Measurements from ENCODE around the gene ACSL1.
"Not testable (repeated sequence)": the region's sequence is repeated elsewhere in the genome, so short reads cannot be mapped to it uniquely, and the experiment has no call there.

ACSL1 gene

DNA sequence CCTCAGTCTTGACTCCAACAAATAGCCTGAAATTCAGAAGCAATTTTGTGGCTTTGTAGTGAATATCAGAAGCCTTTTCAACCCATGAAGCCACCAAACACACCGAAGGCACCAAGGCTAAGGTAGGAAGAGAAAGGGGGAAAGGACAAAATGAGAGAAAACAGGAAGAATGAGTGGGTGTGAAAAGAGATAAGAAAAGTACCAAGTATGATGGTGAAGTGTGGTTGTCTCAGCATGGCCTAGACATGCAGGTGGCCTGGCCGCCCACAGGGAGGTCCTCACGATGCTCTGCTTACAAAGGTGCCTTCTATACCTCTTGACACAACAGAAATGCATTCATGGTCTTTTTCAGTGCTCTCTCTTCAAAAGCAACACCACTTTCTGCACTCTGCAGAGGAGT lies 34.9 kb downstream of the ACSL1 start:
- DNase-seq (ENCODE audit: low spot score) = no peak

DNA sequence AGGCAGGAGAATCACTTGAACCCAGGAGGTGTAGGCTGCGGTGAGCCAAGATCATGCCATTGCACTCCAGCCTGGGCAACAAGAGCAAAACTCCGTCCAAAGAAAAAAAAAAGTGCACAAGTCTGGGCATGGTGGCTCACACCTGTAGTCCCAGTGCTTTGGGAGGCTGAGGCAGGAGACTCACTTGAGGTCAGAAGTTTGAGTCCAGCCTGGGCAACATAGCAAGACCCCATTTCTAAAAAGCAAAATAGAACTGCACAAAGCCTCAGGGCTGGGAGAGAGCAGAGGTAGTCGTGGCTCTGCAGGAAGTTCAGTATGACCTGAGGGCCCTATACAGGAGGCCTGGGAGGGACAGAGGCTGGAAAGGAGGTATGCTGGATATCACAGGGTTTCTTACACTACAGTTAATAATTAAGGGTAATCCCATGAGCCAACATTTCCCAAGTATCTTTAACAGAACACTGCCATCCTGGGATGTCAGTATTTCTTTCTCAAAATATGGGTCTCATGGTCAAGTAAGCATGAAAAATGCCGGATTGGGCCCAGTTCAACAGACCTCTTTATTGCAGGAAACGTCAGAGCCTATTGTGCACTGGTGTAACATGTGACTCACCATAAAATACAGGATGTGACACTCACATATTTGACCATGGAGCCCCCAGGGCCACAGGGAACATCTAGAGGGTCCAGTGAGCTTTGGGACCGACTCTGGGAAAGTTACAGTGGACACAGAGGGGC lies 37.8 kb downstream of the ACSL1 start:
- DNase-seq (ENCODE audit: low spot score) = peak; percentile 99

DNA sequence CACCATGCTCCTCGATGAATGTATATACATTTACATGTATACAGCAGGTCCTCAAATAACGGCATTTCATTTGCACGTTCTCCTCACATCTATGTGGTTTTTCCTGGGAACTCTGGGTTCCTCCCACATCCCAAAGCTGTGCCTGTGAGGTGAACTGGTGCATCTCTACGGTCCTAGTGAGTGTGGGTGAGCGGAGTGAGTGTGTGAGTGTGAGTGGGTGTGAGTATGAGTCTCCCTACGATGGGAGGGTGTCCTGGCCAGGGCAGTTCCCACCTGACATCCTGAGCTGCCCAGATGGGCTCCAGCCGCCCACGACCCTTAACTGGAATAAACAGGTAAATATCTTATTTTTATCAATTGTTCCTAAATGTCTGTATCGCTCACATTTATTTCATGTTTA lies 40.0 kb downstream of the ACSL1 start:
- no peak for DNase-seq (ENCODE audit: low spot score)

DNA sequence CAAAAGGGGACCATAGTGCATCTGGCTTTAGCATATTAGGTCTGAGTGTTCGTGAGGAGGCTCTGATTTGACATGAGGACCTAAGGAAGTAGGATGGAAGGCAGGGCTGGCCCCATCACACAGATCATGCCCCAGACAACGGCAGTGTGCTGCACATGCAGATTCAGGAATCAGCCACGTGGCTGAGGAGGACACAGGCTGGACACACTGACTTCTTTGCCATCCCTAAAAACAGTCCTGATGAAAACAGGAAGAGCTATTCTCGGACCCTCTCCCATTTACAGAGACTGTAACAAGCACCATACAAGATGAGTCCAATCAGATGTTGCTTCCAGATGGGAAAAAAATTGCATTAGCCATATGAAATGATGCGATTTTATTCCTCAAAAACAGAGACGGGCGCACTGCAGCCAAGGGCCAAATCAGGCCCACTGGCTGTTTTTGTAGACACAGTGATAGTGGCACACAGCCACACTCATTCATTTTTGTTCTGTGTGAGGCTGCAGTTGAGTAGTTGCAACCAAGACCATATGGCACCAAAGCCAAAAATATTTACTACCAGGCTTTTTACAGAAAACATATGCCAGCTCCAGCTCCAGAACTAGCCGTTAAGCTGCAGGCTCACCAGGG lies 41.0 kb downstream of the ACSL1 start:
- no peak for DNase-seq (ENCODE audit: low spot score)

DNA sequence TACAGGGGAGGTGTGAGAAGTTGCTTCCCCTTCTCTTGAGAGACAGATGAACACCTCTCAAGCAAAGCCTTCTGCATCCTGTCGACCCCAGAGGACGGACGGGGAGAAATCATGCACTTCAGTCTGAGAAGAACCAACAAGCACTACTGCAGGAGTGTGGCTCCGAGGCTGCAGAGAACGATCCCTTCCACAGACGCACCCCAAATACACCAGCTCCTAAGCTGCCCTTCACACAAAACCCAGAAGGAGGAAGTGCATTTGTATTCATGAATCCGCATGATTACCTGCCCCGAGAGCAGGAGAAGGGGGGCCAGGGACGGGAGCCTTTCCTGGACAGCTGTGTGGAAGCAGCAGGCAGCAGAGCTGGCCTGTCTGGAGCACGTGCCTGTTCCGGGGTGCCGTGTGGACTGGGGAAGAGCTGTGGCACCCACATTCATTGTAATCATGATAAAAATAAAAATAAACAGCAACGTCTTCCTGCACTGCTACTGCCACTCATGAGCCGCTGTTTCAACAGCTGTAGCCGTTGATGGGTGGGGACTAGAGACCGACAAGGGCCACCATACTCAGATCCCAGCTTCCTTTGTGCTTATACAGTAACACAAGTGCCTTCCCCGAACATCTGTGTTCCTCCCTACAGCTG lies 42.9 kb downstream of the ACSL1 start:
- DNase-seq (ENCODE audit: low spot score) = peak; percentile 43

DNA sequence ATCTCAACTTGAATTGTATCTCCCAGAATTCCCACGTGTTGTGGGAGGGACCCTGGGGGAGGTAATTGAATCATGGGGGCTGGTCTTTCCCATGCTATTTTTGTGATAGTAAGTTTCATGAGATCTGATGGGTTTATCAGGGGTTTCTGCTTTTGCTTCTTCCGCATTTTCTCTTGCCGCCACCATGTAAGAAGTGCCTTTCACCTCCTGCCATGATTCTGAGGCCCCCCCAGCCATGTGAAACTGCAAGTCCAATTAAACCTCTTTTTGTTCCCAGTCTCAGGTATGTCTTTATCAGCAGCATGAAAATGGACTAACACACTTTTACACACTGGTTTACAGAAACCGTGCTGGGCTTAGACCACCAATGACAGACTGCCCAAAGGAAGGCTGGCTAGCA lies 46.6 kb downstream of the ACSL1 start:
- not testable (repeated sequence) for DNase-seq (ENCODE audit: low spot score)

DNA sequence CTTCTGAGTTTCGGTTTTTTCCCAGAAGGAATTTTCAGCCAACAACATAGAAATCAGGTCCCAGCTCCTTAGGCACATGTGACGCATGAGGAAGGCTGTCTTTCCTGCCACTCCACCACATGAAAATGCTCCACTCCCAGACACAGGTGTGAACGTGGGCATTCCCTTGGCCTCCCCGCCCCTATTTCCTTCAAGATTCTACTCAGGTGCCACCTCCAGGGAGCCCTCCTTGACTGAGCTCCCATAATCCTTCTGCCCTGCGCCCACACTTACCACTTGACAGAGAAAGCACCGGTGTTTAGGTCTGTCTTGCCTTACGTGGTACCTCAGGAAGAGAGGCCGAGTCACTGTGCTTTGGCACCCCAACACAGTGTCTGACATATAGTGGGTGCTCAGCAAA lies 47.4 kb downstream of the ACSL1 start:
- no peak for DNase-seq (ENCODE audit: low spot score)

DNA sequence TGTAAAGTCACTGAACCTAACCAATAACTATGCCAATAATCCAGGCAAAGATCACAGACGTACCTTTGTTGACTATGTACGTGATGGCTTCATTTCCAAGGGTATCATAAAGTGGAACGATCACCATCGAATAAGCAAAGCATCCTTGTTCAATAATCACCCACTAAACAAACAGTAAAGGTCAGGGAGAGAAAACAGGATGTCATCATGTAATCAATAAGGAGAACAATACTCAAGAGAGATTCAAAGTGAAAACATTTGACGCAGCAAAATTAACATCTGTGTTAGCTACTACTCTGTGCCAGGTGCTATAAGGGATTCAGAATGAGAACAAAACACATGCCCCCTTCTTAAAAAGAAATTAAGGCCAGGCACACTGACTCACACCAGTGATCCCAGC lies 48.9 kb downstream of the ACSL1 start:
- DNase-seq (ENCODE audit: low spot score) = no peak

DNA sequence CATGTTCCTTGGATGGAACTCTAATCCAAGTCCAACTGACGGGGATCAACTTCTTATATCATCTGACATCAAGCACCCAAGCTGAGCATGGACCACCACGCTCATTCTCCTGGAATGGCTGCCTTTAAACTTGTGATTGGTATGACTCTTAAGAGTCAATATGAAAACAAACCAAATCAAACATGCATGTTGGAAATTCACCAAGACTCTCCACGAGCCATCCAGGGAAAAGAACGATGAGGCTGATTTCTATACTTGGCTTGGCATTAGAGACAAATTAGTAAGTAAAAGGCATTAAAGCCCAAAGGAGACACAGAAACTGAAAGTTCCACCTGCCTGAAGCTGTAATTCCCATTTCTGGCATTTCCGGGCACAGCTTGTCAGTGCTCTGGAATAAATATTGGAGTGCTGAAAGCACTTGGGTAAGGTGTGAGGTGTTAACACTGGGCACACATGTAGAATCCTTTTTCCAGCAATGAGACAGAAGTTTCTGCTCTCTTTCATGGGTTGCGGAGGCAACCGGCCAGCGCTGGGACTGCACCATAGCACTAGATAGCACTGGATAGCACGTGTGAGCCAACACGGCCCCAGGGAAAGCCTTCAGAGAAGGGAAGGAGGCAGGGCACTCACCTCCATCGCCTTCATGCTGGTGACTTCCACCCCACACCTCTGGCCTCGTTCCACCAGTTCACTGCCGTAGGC lies 49.8 kb downstream of the ACSL1 start:
- DNase-seq (ENCODE audit: low spot score) = no peak

DNA sequence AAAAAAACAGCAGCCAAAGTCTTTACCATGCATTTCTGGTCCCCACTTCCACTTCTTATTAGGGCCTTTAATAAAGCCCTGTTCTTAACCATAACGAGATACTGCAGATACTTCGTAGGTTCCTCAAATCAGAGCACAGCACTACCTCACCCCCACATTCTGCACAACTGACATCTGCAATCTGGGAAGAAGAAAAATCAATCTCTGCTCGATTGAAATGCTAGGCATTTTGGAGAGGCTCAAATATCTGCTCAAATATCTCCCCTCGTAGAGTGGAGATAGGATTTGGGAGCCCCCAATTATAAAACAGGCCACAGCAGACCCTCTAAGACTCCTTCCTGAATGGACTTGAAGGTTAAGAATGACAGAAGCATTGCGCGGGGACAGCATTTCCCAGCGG lies 51.6 kb downstream of the ACSL1 start:
- DNase-seq (ENCODE audit: low spot score) = no peak

DNA sequence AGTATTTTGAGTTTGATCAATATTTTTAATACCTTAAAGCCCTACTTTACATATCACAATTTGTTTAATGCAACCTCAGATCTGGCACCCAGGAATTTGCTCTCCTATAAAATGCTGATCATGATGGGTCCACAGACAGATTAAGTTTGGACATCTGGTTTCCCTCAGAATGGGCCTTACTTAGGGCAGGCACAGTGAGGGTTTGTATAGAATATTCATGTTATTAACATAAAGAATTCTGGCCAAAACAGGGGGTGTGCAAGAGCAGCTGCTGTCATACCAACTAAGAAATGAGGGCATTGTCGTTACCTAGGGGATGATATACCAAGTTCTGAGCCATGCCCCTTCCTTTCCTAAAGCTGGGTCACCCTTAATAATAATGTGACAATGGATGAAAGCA lies 54.4 kb downstream of the ACSL1 start:
- no peak for DNase-seq (ENCODE audit: low spot score)

DNA sequence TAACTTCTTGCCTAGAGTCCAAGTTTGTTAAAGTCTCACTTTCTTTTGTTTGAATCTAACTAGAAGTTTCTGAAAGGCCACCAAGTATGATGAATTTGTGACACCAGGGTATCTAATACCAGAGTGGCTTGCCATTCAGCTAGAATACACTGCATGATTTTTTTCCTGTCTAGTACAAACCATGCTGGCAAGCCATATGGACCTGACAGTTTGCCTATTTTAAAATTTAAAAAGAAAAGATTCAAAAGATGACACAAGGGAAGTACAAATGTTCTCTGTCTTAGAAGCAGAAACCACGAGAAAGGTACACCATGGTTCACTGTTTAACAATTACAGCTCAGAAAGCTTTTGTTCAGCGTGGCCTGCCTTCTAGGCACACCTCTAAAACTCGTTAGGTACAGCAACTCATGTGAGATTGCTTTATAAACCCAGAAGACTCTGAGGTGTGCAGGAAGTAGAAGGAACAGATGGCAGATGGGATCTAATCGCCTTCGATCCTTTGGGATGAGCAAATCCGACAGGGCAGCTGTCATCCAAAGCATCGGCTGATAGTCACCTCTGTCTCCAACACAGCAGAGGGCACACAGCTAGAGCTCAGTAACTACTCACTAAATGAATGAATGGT lies 56.5 kb downstream of the ACSL1 start:
- no peak for DNase-seq (ENCODE audit: low spot score)

DNA sequence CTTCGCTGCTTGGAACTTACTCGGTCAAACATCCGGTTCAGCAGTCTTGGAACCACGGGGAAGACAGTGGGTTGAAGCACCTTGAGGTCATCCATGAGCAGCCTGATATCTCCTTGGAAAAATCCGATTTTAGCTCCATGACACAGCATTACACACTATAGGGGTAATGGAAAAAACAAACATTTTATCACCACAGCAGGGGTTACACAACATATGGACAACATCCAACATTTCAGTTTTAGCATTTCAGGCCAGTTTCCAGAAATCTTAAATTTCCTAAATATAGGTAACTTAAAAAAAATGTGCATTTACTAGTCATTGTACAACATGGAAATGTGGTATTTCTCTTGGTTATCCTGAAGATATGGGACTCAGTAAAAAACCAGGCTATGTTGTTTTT lies 57.5 kb downstream of the ACSL1 start:
- DNase-seq (ENCODE audit: low spot score) = no peak

DNA sequence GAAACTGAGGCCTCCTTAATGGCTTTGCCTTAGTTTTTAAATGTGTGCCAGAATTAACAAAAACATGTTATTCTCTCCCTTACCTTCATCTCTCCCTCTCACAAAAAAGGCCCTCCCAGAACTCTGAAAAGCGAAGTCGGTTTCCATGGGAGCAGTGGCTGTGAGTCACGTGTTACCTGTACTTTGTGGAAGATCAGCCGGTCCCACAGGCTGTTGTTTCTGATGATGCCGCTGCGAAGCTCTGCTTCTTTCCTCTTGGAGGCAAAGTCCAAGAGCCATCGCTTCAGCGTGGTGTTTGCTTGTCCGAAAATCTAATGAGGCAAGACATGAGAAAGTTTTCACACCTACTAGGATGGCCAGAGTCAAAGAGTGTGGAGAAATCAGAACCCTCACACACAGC lies 59.3 kb downstream of the ACSL1 start:
- no peak for DNase-seq (ENCODE audit: low spot score)

DNA sequence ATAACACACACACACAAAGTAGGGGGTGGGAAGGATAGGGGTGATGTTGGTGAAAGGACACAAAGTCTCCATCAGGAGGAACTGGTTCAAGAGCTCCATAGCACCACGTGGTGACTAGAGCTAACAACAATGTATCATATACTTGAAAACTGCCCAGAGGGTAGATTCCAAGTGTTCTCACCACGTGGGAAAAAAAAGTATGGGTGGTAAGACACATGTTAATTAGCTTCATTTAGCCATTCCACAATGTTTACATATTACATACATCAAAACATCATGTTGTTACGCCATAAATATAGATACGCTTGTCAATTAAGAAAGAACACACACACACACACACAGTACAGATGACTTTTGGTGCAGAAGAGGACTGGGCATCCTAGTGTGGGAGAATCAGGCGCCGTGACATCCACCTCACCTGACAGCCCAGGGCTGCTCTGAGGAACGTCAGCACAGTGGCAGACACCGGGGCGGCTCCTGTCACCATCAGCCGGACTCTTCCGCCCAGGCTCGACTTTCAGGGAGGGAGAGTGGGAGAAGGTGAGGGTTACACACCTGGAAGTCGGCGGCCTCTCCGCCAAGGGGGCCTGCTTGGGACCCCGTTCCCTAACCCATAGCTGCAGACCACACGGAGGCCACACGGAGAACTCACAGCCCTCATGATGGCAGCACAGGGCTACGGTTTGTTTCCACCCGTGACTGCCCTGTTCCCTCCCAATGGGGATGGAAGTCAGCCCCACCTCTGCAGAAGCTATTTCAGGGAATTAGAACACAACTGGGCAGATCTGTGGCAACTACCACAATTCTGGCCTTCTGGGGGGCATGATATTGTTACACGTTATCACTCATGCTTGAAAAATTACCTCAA lies 60.1 kb downstream of the ACSL1 start:
- no peak for DNase-seq (ENCODE audit: low spot score)

DNA sequence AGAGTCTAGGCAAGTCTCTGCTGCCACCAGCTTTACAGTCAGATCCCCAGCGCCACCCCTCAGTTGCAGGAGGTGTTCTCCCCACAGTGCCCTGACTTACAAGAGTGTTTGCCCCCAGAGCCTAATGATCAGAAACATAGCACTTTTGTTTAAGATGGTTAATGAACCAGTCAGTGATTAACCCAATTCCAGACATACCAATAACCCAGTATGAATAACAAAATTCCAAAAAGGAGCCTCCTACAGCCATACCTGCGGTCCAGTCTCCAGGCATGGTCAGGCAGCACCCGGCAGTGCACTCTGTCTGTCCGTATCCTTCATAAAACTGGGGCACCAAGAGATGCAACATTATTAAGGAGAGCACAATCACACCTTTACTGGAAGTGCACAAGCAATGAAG lies 61.2 kb downstream of the ACSL1 start:
- peak; percentile 73 for DNase-seq (ENCODE audit: low spot score)

DNA sequence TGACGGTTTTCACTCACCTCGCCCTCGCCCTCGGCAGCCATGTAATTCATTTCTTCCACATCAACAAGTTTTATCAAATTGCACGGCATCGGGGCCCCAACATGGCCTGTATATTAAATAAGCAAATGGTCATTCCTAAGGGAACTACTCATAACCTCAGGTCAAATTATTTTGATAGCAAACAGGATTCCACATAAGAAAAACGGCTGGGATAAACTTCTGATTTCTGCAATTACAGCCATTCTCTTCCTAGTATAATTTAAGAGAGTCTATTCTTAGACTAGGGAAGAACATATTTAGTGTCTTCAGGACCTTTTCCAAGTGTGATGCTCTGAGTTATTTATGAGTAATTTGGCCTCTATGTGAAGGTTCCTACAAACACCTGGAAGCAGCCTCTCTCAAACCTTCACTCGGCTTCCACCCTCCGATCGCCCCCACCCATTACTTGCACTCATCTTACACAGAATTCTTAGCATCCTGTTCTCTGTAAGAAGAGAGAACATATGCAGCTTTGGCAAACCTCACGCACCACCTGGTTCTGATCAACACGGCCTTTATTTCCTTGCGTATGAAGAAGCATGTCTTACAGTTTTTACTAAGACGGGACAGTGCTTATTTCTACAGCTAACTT lies 62.5 kb downstream of the ACSL1 start:
- DNase-seq (ENCODE audit: low spot score) = no peak

DNA sequence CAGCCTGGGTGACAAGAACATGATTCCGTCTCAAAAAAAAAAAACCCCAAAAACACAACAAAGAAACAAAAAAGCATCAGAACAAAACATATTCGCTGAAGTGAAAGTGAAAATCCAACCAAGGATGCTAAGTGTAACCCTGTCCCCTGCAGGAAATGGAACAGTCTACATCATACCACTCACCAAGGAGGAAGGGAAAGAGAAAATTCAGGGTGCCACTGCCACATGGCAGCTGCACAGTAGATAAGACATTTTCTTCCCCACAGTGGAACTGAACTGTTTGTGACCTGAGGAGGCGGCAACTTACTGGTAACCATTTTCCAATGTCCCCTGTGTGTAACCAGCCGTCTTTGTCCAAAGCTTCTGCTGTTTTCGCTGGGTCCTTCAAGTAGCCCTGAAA lies 63.7 kb downstream of the ACSL1 start:
- no peak for DNase-seq (ENCODE audit: low spot score)

DNA sequence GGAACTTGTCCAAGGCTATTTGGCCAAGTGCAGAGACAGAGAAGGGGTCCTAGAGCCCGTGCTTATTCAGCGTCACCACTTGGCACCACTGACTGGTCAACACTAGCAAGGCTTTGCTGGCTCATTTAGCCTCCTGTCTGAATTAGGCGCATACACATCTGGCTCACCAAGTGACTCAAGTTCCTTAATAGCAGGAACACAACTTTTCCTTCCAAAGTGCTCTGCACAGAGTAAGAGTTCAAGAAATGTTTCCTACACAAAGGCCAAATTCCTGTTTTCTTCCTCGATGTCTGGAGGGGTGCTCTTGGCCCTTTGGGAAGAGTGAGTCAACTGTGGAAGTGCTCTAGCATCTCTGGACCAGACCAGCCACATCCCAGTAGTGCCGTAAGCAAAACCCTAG lies 65.1 kb downstream of the ACSL1 start:
- no peak for DNase-seq (ENCODE audit: low spot score)

DNA sequence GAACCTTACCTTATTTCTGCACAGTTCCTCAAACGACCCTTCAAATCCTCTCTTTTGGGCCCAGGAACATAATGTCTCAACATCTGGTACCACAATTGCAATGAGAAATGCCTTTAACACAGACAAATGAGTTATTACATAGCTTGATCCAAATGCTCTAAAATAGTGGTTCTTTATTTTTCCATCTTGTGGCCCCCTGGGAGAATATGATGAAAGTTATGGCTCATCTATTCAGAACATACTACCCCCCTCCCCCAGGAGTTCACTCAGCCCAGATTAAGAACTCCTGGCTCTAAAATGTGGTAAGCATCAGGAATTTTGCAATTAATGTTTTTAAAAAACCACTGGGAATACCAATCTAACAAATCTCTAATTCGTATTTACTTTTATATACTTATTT lies 68.0 kb downstream of the ACSL1 start:
- DNase-seq (ENCODE audit: low spot score) = no peak

DNA sequence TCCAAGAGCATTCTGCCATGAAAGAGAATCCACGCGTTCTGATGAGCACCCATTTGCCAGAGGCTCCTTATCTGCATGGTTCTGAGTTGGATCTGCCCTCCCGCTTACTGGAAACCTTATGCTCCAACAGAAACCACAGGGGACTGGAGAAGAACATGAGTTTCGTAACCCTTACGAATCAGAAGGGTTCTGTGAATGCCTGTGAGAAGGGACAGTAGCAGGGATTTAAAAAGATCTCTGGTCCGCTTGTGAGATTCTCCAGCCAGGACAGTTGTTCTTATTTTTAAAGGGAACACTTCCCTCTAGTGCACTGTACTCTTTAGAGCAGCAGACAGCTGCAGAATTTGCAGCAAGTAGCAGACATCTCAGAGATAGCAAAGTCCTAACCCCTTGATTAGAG lies 69.4 kb downstream of the ACSL1 start:
- no peak for DNase-seq (ENCODE audit: low spot score)

All from kidney tubule cell (primary cell).